ENCODE results near the gene RNF146. TPM values are rescaled to one million over a fixed set of nuclear protein-coding genes. Genes with fewer than 3 reads are reported as not detected.

Gene RNF146
- polyA plus RNA-seq, 1 donor from 2014 or later: 244 TPM

GRCh38 chr6:127273499-127273898, 6.8 kb downstream of the RNF146 start:
- H3F3A ChIP-seq (ENCODE audit: insufficient read depth, low read length, poor library complexity, severe bottlenecking): no peaks in the 10 kb centered on the region
- TF ChIP-seq CTCF (IDR thresholded peaks at IDR 0.05; ENCODE audit: poor library complexity, severe bottlenecking) (no peak), REST (IDR thresholded peaks at IDR 0.05; ENCODE audit: borderline replicate concordance) (no peak), POLR2AphosphoS5 (IDR thresholded peaks at IDR 0.05) (no peak), RAD21 (conservative IDR thresholded peaks at IDR 0.05) (no peak), MXI1 (conservative IDR thresholded peaks at IDR 0.05; ENCODE audit: poor library complexity, severe bottlenecking) (no peak), EP300 (conservative IDR thresholded peaks at IDR 0.05; ENCODE audit: poor library complexity, severe bottlenecking) (no peak), SMC3 (conservative IDR thresholded peaks at IDR 0.05; ENCODE audit: poor library complexity) (no peak), EZH2 (IDR thresholded peaks at IDR 0.05; ENCODE audit: borderline replicate concordance, insufficient read depth, low read length, poor library complexity, severe bottlenecking) (no peak), TAF1 (IDR thresholded peaks at IDR 0.05; ENCODE audit: low read depth) (no peak)
- no peak overlapping the region for H2AFZ ChIP-seq (ENCODE audit: low read depth, low read length)
- H3K79me2 ChIP-seq (replicated peaks; ENCODE audit: insufficient read depth, low read length): peaks cover 94% of the 10 kb centered on the region
- no peaks in the 10 kb centered on the region for H4K20me1 ChIP-seq (ENCODE audit: insufficient read depth)
- H3K27me3 ChIP-seq (ENCODE audit: insufficient read depth, low read depth, low read length): no peaks in the 10 kb centered on the region
- no peaks in the 10 kb centered on the region for H3K9me2 ChIP-seq (ENCODE audit: insufficient read depth, low read length)
- H3K4me3 ChIP-seq (ENCODE audit: low read length): no peak overlapping the region
- no peak overlapping the region for H3K4me2 ChIP-seq (ENCODE audit: low read length)
- H3K27ac ChIP-seq (ENCODE audit: low read length): no peak overlapping the region
- H3K36me3 ChIP-seq (ENCODE audit: insufficient read depth, low read length): no peaks in the 10 kb centered on the region
- H3K9ac ChIP-seq (ENCODE audit: low read length): no peak overlapping the region
- no peaks in the 10 kb centered on the region for H3K9me3 ChIP-seq (ENCODE audit: low read length)

DNA sequence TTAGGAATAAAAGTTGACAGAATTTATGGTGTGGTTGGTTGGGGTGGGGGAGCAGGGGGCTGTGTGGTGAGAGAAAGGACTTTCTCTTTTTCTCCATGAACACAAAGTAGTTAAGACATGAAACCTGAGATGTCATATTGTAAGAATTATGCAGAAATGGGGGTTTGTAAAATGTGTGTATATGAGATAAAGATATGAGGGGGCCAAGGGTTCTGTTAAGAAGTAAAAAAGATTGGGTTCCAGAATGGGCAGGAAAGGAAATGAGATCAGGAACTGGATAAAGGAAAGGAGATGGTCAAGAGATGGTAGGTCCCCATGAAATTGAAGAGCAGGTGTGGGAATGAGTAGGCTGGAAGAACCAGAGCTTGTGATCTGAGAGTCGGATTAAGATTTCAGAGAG, 9.7 kb downstream of the RNF146 start:
- Histone ChIP-seq H2AFZ (ENCODE audit: low read depth, low read length) (no peak overlapping the region), H3K9me3 (ENCODE audit: low read length) (no peaks in the 10 kb centered on the region), H3K27ac (ENCODE audit: low read length) (no peak overlapping the region), H3K27me3 (ENCODE audit: insufficient read depth, low read depth, low read length) (no peaks in the 10 kb centered on the region), H4K20me1 (ENCODE audit: insufficient read depth) (no peaks in the 10 kb centered on the region), H3K4me3 (ENCODE audit: low read length) (no peak overlapping the region), H3K4me2 (ENCODE audit: low read length) (no peak overlapping the region), H3F3A (ENCODE audit: insufficient read depth, low read length, poor library complexity, severe bottlenecking) (no peaks in the 10 kb centered on the region), H3K36me3 (ENCODE audit: insufficient read depth, low read length) (no peaks in the 10 kb centered on the region), H3K79me2 (replicated peaks; ENCODE audit: insufficient read depth, low read length) (peaks cover 78% of the 10 kb centered on the region), H3K9me2 (ENCODE audit: insufficient read depth, low read length) (no peaks in the 10 kb centered on the region), H3K9ac (ENCODE audit: low read length) (no peak overlapping the region)
- TF ChIP-seq TAF1 (IDR thresholded peaks at IDR 0.05; ENCODE audit: low read depth): no peak
- TF ChIP-seq EZH2 (IDR thresholded peaks at IDR 0.05; ENCODE audit: borderline replicate concordance, insufficient read depth, low read length, poor library complexity, severe bottlenecking): no peak
- no peak for TF ChIP-seq SMC3 (conservative IDR thresholded peaks at IDR 0.05; ENCODE audit: poor library complexity)
- no peak for TF ChIP-seq RAD21 (conservative IDR thresholded peaks at IDR 0.05)
- no peak for TF ChIP-seq MXI1 (conservative IDR thresholded peaks at IDR 0.05; ENCODE audit: poor library complexity, severe bottlenecking)
- no peak for TF ChIP-seq EP300 (conservative IDR thresholded peaks at IDR 0.05; ENCODE audit: poor library complexity, severe bottlenecking)
- TF ChIP-seq REST (IDR thresholded peaks at IDR 0.05; ENCODE audit: borderline replicate concordance): no peak
- no peak for TF ChIP-seq POLR2AphosphoS5 (IDR thresholded peaks at IDR 0.05)
- no peak for TF ChIP-seq CTCF (IDR thresholded peaks at IDR 0.05; ENCODE audit: poor library complexity, severe bottlenecking)
